B cell (primary cell): ENCODE results near the gene TRPM1. TPM values are rescaled to one million over a fixed set of nuclear protein-coding genes. Genes with fewer than 3 reads are reported as not detected.

ENCODE experiments used
- ATAC-seq: fragments of 200-7000 bp; cut with Tn5 transposase; one replicate; pipeline ENCODE4 v1.10.0; 2021; ENCODE audit warnings: low read depth, mild to moderate bottlenecking, moderate number of reproducible peaks, moderate library complexity
- CTCF ChIA-PET: fragments of 350-600 bp; sonication (Branson Sonifier 250); formaldehyde crosslinking; loops from one replicate; lab custom pipeline; 2021; ENCODE audit warnings: antibody characterized with exemption, inconsistent platforms; lab: Charles Lee
- POLR2A ChIA-PET: fragments of 350-600 bp; sonication (Branson Sonifier 250); formaldehyde crosslinking; loops from one replicate; lab custom pipeline; 2021; ENCODE audit warnings: antibody characterized with exemption; lab: Charles Lee
- DNase-seq: peaks from one replicate; pipeline ENCODE4 v3.0.0; 2013
- H2AFZ ChIP-seq: 2 replicates; pipeline ENCODE4 v1.6.1; 2012; ENCODE audit warnings: mild to moderate bottlenecking, low read depth, low read length; ENCODE audit not compliant: insufficient read depth, poor library complexity, severe bottlenecking
- H3K27ac ChIP-seq, 2 donors: 1 replicate in 1 of 2; 2 replicates in 1 of 2; pipeline ENCODE4 v1.5.1; 2012 to 2013; ENCODE audit warnings: low read length in 2 of 2, mild to moderate bottlenecking in 2 of 2, moderate library complexity in 1 of 2
- H3K27me3 ChIP-seq, 4 experiments: fragments of 200-600 bp in 1 of 4; sonication (generic) in 1 of 4; replicated peaks in 1 of 4; 1 replicate in 2 of 4; 2 replicates in 2 of 4; pipeline versions ENCODE4 v1.6.1 to v1.7.0; 2013 to 2016; ENCODE audit warnings: low read length in 3 of 4, mild to moderate bottlenecking in 2 of 4, mixed read lengths in 1 of 4, moderate library complexity in 1 of 4; ENCODE audit not compliant: insufficient read depth in 4 of 4, control insufficient read depth in 3 of 4; ENCODE audit errors: control extremely low read depth in 1 of 4
- H3K36me3 ChIP-seq, 2 experiments: replicated peaks in 1 of 2; 1 replicate in 1 of 2; 2 replicates in 1 of 2; pipeline versions ENCODE4 v1.6.1 to v1.7.1; 2013; ENCODE audit warnings: low read length in 1 of 2; ENCODE audit not compliant: insufficient read depth in 2 of 2, control insufficient read depth in 1 of 2; ENCODE audit errors: control extremely low read depth in 1 of 2, extremely low read depth in 1 of 2
- H3K4me1 ChIP-seq, 2 donors: fragments of 200-600 bp in 1 of 2; sonication (generic) in 1 of 2; 1 replicate in 1 of 2; 2 replicates in 1 of 2; pipeline versions ENCODE4 v1.5.1 to v1.6.1; 2013 to 2017; ENCODE audit warnings: low read length in 2 of 2; ENCODE audit not compliant: control insufficient read depth in 2 of 2, insufficient read depth in 2 of 2
- H3K4me2 ChIP-seq: replicated peaks from 2 replicates; pipeline ENCODE3; 2012; ENCODE audit warnings: mild to moderate bottlenecking, low read depth, low read length; ENCODE audit not compliant: poor library complexity, severe bottlenecking
- H3K4me3 ChIP-seq, 5 experiments: fragments of 200-600 bp in 1 of 5; sonication (generic) in 1 of 5; 1 replicate in 3 of 5; 2 replicates in 2 of 5; pipeline versions ENCODE4 v1.5.1 to v1.7.0; 2011 to 2016; ENCODE audit warnings: low read length in 4 of 5, mild to moderate bottlenecking in 4 of 5, low read depth in 2 of 5, control low read depth in 1 of 5, moderate library complexity in 1 of 5; ENCODE audit not compliant: insufficient read depth in 1 of 5; ENCODE audit errors: control extremely low read depth in 1 of 5, extremely low read depth in 1 of 5
- H3K79me2 ChIP-seq: fragments of 200-600 bp; sonication (generic); one replicate; pipeline ENCODE4 v1.6.0; 2016; ENCODE audit warnings: low read length; ENCODE audit not compliant: control insufficient read depth, insufficient read depth
- H3K9ac ChIP-seq: fragments of 200-600 bp; sonication (generic); 2 replicates; pipeline ENCODE4 v1.6.1; 2017; ENCODE audit warnings: mild to moderate bottlenecking, low read length, moderate library complexity
- H3K9me3 ChIP-seq, 3 donors: one replicate each; pipeline versions ENCODE4 v1.6.1 to v1.7.1; 2013; ENCODE audit warnings: low read length in 2 of 3; ENCODE audit not compliant: control insufficient read depth in 2 of 3, insufficient read depth in 1 of 3; ENCODE audit errors: control extremely low read depth in 1 of 3
- H4K20me1 ChIP-seq: 2 replicates; pipeline ENCODE4 v1.6.0; 2012; ENCODE audit warnings: mild to moderate bottlenecking, low read length; ENCODE audit not compliant: insufficient read depth, control insufficient read depth, poor library complexity, severe bottlenecking
- H3K27ac Mint-ChIP-seq: one replicate; pipeline ENCODE4 v1.8.0; 2021; ENCODE audit warnings: mixed read lengths
- H3K27me3 Mint-ChIP-seq: one replicate; pipeline ENCODE4 v1.8.0; 2021; ENCODE audit warnings: mixed read lengths
- H3K4me1 Mint-ChIP-seq: one replicate; pipeline ENCODE4 v1.8.0; 2021; ENCODE audit warnings: mixed read lengths
- H3K4me3 Mint-ChIP-seq: one replicate; pipeline ENCODE4 v1.8.0; 2021; ENCODE audit warnings: mixed read lengths
- H3K9me3 Mint-ChIP-seq: one replicate; pipeline ENCODE4 v1.8.0; 2022; ENCODE audit warnings: mixed read lengths; ENCODE audit not compliant: insufficient read depth
- EZH2 ChIP-seq: IDR thresholded peaks from 2 replicates; pipeline ENCODE4 v1.6.1; 2012; ENCODE audit warnings: borderline replicate concordance, low read depth, mild to moderate bottlenecking, moderate library complexity, low read length; ENCODE audit not compliant: insufficient read depth, poor library complexity, severe bottlenecking
- WGBS: methylation state at CpG from one replicate; pipeline ENCODE4 v1.1.5; 2013; ENCODE audit warnings: missing lambda C conversion rate; ENCODE audit not compliant: insufficient coverage; 5-methylcytosine and 5-hydroxymethylcytosine counted together
- intact Hi-C: fragments of 100-400 bp; cut with micrococcal nuclease; formaldehyde crosslinking; loops from one replicate; pipeline ENCODE4 v1.10.0; 2022
- polyA plus RNA-seq: library from polyadenylated mRNA; depleted of rRNA; stranded (reverse); fragments of >200 nt; gene quantifications from 2 replicates; pipeline ENCODE4 v1.2.3, GENCODE V29; 2012
- total RNA-seq, 2 donors: library from RNA; stranded (reverse); fragments of 120-200 nt in 1 of 2; gene quantifications; 1 replicate in 1 of 2; 2 replicates in 1 of 2; pipeline versions ENCODE4 v1.2.3 to v1.2.4, GENCODE V29; 2013 to 2022
- TF ChIP-seq, protein P1 (sequence below): fragments of 200-600 bp; IDR thresholded peaks from one replicate; pipeline ENCODE4 v1.8.0; 2022; ENCODE audit warnings: antibody characterized with exemption, mild to moderate bottlenecking

The TRPM1 gene
- total and polyA plus RNA-seq, 2 donors (not counting 1 experiment from before 2014, with no cell fraction given) = 0.07 TPM; not detected in 1

- no peaks in the 10 kb centered on the region for H4K20me1 ChIP-seq
- H3K4me1 ChIP-seq = peaks cover 37 to 39% of the 10 kb centered on the region in 2 donors
- no peak for TF ChIP-seq EZH2
- TF ChIP-seq, protein P1, sequence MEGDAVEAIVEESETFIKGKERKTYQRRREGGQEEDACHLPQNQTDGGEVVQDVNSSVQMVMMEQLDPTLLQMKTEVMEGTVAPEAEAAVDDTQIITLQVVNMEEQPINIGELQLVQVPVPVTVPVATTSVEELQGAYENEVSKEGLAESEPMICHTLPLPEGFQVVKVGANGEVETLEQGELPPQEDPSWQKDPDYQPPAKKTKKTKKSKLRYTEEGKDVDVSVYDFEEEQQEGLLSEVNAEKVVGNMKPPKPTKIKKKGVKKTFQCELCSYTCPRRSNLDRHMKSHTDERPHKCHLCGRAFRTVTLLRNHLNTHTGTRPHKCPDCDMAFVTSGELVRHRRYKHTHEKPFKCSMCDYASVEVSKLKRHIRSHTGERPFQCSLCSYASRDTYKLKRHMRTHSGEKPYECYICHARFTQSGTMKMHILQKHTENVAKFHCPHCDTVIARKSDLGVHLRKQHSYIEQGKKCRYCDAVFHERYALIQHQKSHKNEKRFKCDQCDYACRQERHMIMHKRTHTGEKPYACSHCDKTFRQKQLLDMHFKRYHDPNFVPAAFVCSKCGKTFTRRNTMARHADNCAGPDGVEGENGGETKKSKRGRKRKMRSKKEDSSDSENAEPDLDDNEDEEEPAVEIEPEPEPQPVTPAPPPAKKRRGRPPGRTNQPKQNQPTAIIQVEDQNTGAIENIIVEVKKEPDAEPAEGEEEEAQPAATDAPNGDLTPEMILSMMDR = no peak
- no peak for ATAC-seq
- no peak overlapping the region for H3K4me3 ChIP-seq
- ChIA-PET POLR2A (no interaction called here), CTCF (no interaction called here)
- H3K9ac ChIP-seq = no peak overlapping the region
- H3K9me3 Mint-ChIP-seq = no peaks in the 10 kb centered on the region
- H3K79me2 ChIP-seq = no peaks in the 10 kb centered on the region
- H3K36me3 ChIP-seq = no peaks in the 10 kb centered on the region
- H3K4me1 Mint-ChIP-seq = peaks cover 53% of the 10 kb centered on the region
- DNase-seq = no peak
- H3K27ac Mint-ChIP-seq = no peak overlapping the region
- intact Hi-C loops = no loop called here
- no peak overlapping the region for H3K4me2 ChIP-seq
- 83% methylated on average over 2 of the region's 3 CpGs for WGBS
- peaks cover 0 to 12% (median 0%) of the 10 kb centered on the region in 3 donors for H3K9me3 ChIP-seq
- no peaks in the 10 kb centered on the region for H3K27me3 ChIP-seq
- no peak overlapping the region for H3K4me3 Mint-ChIP-seq
- no peaks in the 10 kb centered on the region for H3K27me3 Mint-ChIP-seq
- no peak overlapping the region for H2AFZ ChIP-seq
- H3K27ac ChIP-seq = no peak overlapping the region
Observed at GRCh38 chr15:31024979-31025378, 76.5 kb downstream of the TRPM1 start.

- ATAC-seq = no peak
- Histone ChIP-seq H3K36me3 (no peaks in the 10 kb centered on the region), H3K9me3 (peaks cover 0 to 12% (median 0%) of the 10 kb centered on the region in 3 donors), H3K4me1 (peaks cover 37 to 40% of the 10 kb centered on the region in 2 donors), H4K20me1 (no peaks in the 10 kb centered on the region), H3K79me2 (no peaks in the 10 kb centered on the region), H3K4me2 (no peak overlapping the region), H2AFZ (no peak overlapping the region), H3K27me3 (no peaks in the 10 kb centered on the region), H3K9ac (no peak overlapping the region), H3K27ac (no peak overlapping the region), H3K4me3 (no peak overlapping the region)
- TF ChIP-seq, protein P1 = no peak
- no peak for TF ChIP-seq EZH2
- POLR2A ChIA-PET = no interaction called here
- no peak overlapping the region for H3K27ac Mint-ChIP-seq
- H3K9me3 Mint-ChIP-seq = no peaks in the 10 kb centered on the region
- CTCF ChIA-PET = no interaction called here
- DNase-seq = no peak
- 50% methylated on average over 2 of the region's 5 CpGs for WGBS
- H3K4me1 Mint-ChIP-seq = peaks cover 55% of the 10 kb centered on the region
- no peak overlapping the region for H3K4me3 Mint-ChIP-seq
- intact Hi-C loops = no loop called here
- H3K27me3 Mint-ChIP-seq = no peaks in the 10 kb centered on the region
Observed at GRCh38 chr15:31024330-31024729, 77.2 kb downstream of the TRPM1 start.
